Stimulated activated CD4-positive, alpha-beta T cell treated with anti-CD3 and anti-CD28 coated beads, Interleukin-4, amount 100 ng/mL, for 48 hours (primary cell): Measurements from ENCODE around the gene C17orf107.

Experiments
- DNase-seq, 2 donors: peaks; one replicate each; pipeline ENCODE4 v3.0.0-alpha.2; 2020; ENCODE audit warnings: low read depth in 2 of 2

Gene C17orf107

GRCh38 chr17:4948166-4948930 is 49.0 kb downstream of the C17orf107 start, which contains the start of gene PFN1:
Gene PFN1 (minus strand): TSS chr17:4948530. CDS start chr17:4948394, 136 bp downstream.
- peak; percentile 85 to 88 for DNase-seq

- peak; percentile 60 to 74 for DNase-seq
Measured at GRCh38 chr17:4948931-4949320, 49.6 kb downstream of the C17orf107 start.

GRCh38 chr17:4949321-4950074 is 50.2 kb downstream of the C17orf107 start:
- DNase-seq: peak; percentile 60 to 73

GRCh38 chr17:4950075-4950745 is 50.9 kb downstream of the C17orf107 start:
- DNase-seq: peak in 1 of 2 donors; percentile 34

- DNase-seq: no peak
Measured at GRCh38 chr17:4950746-4951204, 51.4 kb downstream of the C17orf107 start, which contains the start of gene ENO3. Gene ENO3 (plus strand): TSS chr17:4951119. CDS start chr17:4951830, 711 bp downstream.

- no peak for DNase-seq
Measured at GRCh38 chr17:4951486-4951885, 52.1 kb downstream of the C17orf107 start.
